Stimulated activated CD4-positive, alpha-beta T cell treated with anti-CD3 and anti-CD28 coated beads, Interleukin-4, amount 100 ng/mL, for 48 hours (primary cell): ENCODE results near the gene CYP2U1.

ENCODE experiments used
- DNase-seq, 2 donors: peaks; one replicate each; pipeline ENCODE4 v3.0.0-alpha.2; 2020; ENCODE audit warnings: low read depth in 2 of 2

Gene CYP2U1

DNA sequence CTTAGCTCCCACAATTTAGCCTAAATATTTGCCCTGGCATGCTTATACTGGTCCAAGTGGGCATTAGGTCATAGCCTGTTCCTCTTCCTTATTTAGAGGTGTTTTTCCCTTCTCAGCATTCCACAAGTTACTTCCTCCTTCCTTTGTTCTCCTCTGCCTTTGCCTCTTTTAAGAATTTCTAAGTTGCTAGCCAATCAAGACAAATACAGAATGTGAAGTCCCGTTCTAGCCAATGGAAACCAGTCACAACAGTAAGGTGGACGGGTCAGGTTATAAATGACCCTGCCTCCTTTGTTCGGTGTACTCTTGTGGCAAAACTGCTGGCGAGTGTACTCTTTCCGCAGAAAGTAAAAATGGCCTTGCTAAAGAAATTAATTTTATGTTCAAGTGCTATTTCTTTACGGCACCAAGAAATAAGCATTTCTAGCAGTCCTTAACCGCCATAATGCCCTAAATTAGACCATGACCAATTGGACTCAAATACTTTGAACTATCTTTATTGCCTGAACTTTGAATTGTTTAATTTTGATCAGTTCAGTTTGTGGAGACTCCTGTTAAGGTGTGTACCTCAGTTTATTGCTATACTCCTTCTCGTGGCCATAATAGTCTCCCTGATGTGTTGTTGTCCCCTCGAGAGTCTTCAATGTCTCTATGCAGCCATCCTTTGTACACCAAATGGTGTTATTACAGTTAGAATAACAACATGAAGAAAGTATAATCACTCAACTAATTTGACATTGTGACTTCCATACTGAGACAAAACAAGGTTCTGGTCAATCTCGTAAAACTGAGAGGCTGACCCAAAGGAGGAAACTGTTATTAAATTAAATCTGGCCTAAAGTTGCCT lies 56.8 kb downstream of the CYP2U1 start:
- DNase-seq: no peak

- no peak for DNase-seq
These were observed 57.4 kb downstream of the CYP2U1 start for GRCh38 chr4:107988763-107989035.

- DNase-seq: no peak
These were observed 57.8 kb downstream of the CYP2U1 start for GRCh38 chr4:107989162-107989536.

GRCh38 chr4:107989537-107990386 lies 58.4 kb downstream of the CYP2U1 start, which contains the start of gene HADH:
Gene HADH (plus strand): TSS chr4:107989889. CDS start chr4:107989933, 44 bp downstream.
- DNase-seq: peak; percentile 90 to 93

GRCh38 chr4:107991945-107992630 lies 60.7 kb downstream of the CYP2U1 start:
- no peak for DNase-seq

GRCh38 chr4:107993969-107994368 lies 62.6 kb downstream of the CYP2U1 start:
- DNase-seq: no peak

DNA sequence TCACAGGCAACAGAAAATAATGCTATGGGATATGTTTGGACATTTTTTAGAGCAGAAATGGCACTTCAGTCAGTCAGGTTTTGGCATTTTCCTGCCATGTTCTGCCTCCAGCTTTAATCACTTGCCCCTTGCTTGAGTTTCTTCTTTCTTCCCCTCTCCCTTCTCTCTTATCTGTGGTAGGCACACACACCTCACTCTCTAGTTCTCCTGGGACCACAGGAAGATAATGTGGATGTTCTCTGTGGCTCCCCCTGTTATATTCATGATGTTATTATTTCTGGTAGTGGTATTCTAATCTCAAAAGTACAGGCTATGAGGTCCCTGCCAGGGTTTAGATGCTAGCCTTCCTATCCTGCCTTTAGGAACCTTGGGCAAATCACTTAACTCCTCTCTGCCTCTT lies 63.5 kb downstream of the CYP2U1 start:
- DNase-seq: no peak

GRCh38 chr4:107996949-107997788 lies 65.8 kb downstream of the CYP2U1 start:
- DNase-seq: no peak

DNA sequence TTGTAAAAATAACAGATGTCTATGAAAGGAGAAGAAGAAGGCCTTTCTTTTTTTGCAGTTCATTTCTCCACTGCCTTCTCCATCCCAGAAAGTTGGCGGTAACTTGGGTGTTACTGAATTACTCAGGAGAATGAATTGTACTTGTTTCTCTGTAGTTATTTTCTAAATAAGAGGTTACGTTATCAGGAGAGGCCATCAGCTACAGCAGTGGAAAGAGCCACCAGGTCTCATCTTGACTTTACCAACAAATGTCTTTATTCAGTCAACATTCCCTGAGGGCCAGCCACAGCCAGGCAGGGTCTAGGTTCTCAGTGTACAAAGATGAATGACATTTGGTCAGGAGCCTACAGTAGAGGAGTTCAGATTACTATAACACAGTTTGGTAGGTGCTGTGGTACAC lies 66.4 kb downstream of the CYP2U1 start:
- no peak for DNase-seq

DNA sequence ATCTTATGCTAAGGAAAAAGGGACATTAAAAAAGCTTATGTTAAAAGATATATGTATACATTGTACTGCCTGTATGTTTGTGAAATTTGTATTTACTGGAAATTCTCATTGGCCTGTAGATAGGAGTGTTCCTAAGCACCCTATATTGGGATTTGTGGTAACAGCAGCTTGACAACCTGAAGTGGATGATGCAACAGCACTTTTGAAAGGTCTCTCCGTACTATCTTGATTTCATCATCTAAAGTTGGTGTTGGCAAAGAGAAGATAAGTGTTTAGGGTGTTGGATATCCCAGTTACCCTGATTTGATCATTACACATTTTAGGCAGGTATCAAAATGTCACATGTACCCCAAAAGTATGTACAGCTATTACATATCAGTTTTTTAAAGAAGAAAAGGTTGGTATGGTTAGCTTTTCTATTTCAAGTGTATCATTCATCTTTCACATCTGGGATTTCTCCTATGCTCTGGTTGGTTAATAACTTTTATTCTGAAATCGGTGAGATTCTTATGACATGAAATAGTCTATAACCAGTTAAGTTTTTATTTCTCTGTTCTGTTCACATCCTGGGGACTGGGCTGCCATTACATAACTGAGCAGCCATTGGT lies 68.7 kb downstream of the CYP2U1 start:
- DNase-seq: no peak

DNA sequence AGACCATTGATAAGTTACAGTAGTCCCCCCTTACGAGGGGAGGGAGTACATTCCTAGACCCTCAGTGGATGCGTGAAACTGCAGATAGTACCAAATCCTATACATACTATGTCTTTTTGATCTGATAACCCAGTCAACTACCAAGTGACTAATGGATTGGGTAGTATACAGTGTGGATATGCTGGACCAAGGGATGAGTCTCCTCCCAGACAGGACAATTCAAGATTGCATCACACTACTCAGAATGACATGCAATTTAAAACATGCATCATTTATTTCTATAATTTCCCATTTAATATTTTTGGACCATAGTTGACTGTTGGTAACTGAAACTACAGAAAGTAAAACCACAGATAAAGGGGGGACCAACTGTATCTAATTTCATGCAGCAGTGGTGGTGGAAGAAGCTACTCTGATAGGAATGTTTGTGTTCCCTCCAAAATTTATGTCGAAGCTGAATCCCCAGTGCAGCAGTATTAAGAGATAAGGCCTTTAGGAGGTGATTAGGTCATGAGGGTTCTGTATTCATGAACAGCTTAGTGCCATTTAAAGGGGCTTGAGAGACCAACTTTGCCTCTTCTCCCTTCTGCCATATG lies 70.3 kb downstream of the CYP2U1 start:
- no peak for DNase-seq
